Thymus (tissue), 11 donors: ENCODE data around the gene RNF220. TPM values are rescaled to one million over a fixed set of nuclear protein-coding genes. Genes with fewer than 3 reads are reported as not detected.

Source experiments
- DNase-seq, 9 donors: peaks; one replicate each; pipeline ENCODE4 v3.0.0-alpha.2; 2013; ENCODE audit warnings: low spot score in 9 of 9, low read depth in 6 of 9, missing footprints in 1 of 9
- H3K27ac ChIP-seq, 2 donors: one replicate each; pipeline ENCODE4 v1.5.1; 2013; ENCODE audit warnings: control low read depth in 1 of 2, low read depth in 1 of 2, low read length in 1 of 2, mild to moderate bottlenecking in 1 of 2, moderate library complexity in 1 of 2
- H3K27me3 ChIP-seq, 2 donors: one replicate each; pipeline ENCODE4 v1.5.1; 2013; ENCODE audit warnings: low read length in 1 of 2; ENCODE audit not compliant: control insufficient read depth in 2 of 2, insufficient read depth in 1 of 2
- H3K36me3 ChIP-seq, 2 donors: one replicate each; pipeline ENCODE4 v1.5.1; 2013; ENCODE audit warnings: low read length in 1 of 2, mild to moderate bottlenecking in 1 of 2, moderate library complexity in 1 of 2; ENCODE audit not compliant: control insufficient read depth in 2 of 2, insufficient read depth in 2 of 2
- H3K4me1 ChIP-seq, 2 donors: one replicate each; pipeline ENCODE4 v1.5.1; 2013; ENCODE audit warnings: low read length in 2 of 2; ENCODE audit not compliant: control insufficient read depth in 2 of 2, insufficient read depth in 2 of 2
- H3K4me3 ChIP-seq, 2 donors: one replicate each; pipeline ENCODE4 v1.5.1; 2013; ENCODE audit warnings: low read length in 2 of 2, control low read depth in 1 of 2, mild to moderate bottlenecking in 1 of 2
- H3K9me3 ChIP-seq, 2 donors: one replicate each; pipeline ENCODE4 v1.5.1; 2013; ENCODE audit warnings: low read length in 1 of 2, mild to moderate bottlenecking in 1 of 2; ENCODE audit not compliant: control insufficient read depth in 2 of 2, insufficient read depth in 1 of 2
- whole genome bisulfite sequencing: extraction: QIAGEN DNeasy Blood & Tissue Kit; methylation state at CpG from one replicate; pipeline ENCODE4 v1.1.7; 2013; 5-methylcytosine and 5-hydroxymethylcytosine counted together
- polyA plus RNA-seq: library from polyadenylated mRNA; stranded (reverse); fragments of 200-250 nt; gene quantifications from one replicate; pipeline ENCODE4 v1.2.3, GENCODE V29; 2013
- total RNA-seq: library from RNA; stranded (reverse); fragments of 120-200 nt; gene quantifications from one replicate; pipeline ENCODE4 v1.2.4, GENCODE V29; 2013
- donor health status: healthy.

Gene RNF220
- total and polyA plus RNA-seq, 2 donors: 66.3 to 70.0 TPM

DNA sequence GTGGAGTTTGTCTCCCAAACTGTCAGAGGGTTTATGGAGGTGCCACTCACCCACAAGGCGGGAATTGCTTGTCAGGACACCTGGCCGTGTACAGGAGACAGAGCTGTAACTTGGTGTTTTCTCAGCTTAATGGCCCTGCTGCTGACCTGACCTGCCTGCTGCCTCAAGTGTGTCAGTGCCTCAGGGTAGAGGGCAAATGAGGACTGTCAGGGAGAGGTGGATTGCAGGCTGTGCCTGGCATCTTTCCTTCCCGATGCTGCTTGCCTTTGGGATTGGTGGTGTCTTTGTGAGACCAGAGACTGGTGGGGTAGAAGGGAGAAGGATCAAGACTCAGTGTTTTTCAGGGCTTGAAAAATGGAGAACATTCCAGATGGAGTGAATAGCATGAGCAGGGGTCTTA lies 237.9 kb downstream of the RNF220 start:
- Histone ChIP-seq H3K36me3 (peaks cover 95 to 97% of the 10 kb centered on the region in 2 donors), H3K9me3 (no peaks in the 10 kb centered on the region), H3K4me3 (no peak overlapping the region), H3K27me3 (no peaks in the 10 kb centered on the region), H3K27ac (no peak overlapping the region), H3K4me1 (no peaks in the 10 kb centered on the region)
- 96% methylated on average over 3 of the region's 3 CpGs for WGBS
- DNase-seq: no peak

GRCh38 chr1:44643721-44644334 lies 238.8 kb downstream of the RNF220 start:
- Histone ChIP-seq H3K27ac (no peak overlapping the region), H3K4me1 (no peaks in the 10 kb centered on the region), H3K9me3 (no peaks in the 10 kb centered on the region), H3K36me3 (peaks cover 94 to 95% of the 10 kb centered on the region in 2 donors), H3K27me3 (no peaks in the 10 kb centered on the region), H3K4me3 (no peak overlapping the region)
- 96% methylated on average over 9 of the region's 9 CpGs for WGBS
- DNase-seq: no peak

GRCh38 chr1:44644806-44645205 lies 239.8 kb downstream of the RNF220 start:
- Histone ChIP-seq H3K4me3 (no peak overlapping the region), H3K36me3 (peaks cover 97% of the 10 kb centered on the region in 2 donors), H3K4me1 (no peaks in the 10 kb centered on the region), H3K9me3 (no peaks in the 10 kb centered on the region), H3K27me3 (no peaks in the 10 kb centered on the region), H3K27ac (no peak overlapping the region)
- WGBS: 98% methylated on average over 7 of the region's 7 CpGs
- no peak for DNase-seq

GRCh38 chr1:44645476-44646244 lies 240.6 kb downstream of the RNF220 start:
- Histone ChIP-seq H3K36me3 (peaks cover 97% of the 10 kb centered on the region in 2 donors), H3K27me3 (no peaks in the 10 kb centered on the region), H3K9me3 (no peaks in the 10 kb centered on the region), H3K27ac (no peak overlapping the region), H3K4me1 (no peaks in the 10 kb centered on the region), H3K4me3 (no peak overlapping the region)
- WGBS: 95% methylated on average over 18 of the region's 18 CpGs
- no peak for DNase-seq

DNA sequence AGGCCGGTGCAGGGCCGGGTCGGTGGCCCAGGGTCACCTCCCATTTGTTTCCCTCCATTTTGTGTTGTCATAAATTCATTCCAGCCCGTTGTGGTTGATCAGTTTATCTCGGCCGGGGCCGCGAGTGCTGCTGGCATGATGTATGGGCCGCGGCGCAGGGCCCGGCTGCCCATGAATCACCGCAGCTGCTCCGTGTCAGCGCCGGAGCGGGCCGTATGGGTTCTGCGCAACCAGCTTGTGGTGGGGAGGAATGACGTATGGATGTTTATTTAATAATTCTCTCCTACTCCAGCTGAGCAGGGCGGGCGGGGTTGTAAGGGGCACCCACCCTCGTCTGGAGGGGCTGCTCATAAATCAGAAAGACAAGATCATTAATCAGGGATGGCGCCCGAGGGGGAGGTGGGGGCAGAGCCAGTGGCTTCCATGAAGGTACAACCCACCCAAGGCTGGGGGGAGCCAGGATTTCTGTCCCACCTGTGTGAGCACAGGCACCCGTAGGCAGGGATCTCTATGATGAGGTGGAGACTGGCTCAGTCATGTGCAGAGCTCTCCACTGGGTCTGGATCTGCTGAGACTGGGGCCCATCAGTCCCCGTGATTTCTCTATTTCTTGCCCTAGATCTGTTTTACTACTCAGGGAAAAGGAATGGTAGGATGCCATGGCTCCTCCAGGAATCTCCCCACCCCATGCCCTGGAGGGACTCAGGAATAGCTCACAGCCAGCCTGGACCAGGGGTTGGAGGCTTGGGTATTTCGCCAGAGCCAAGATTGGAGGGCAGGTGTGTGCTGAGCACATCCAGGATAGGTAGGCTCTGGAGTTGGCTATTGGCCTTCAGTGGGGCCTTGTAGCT lies 241.4 kb downstream of the RNF220 start:
- H3K27me3 ChIP-seq: no peaks in the 10 kb centered on the region
- 97% methylated on average over 28 of the region's 28 CpGs for WGBS
- no peak for DNase-seq
- H3K4me3 ChIP-seq: no peak overlapping the region
- H3K27ac ChIP-seq: no peak overlapping the region
- H3K4me1 ChIP-seq: no peaks in the 10 kb centered on the region
- no peaks in the 10 kb centered on the region for H3K9me3 ChIP-seq
- H3K36me3 ChIP-seq: peaks cover 95 to 98% of the 10 kb centered on the region in 2 donors

- 94% methylated on average over 2 of the region's 2 CpGs for WGBS
- no peak overlapping the region for H3K4me3 ChIP-seq
- H3K27me3 ChIP-seq: no peaks in the 10 kb centered on the region
- no peaks in the 10 kb centered on the region for H3K4me1 ChIP-seq
- DNase-seq: no peak
- peaks cover 85 to 89% of the 10 kb centered on the region in 2 donors for H3K36me3 ChIP-seq
- H3K27ac ChIP-seq: no peak overlapping the region
- no peaks in the 10 kb centered on the region for H3K9me3 ChIP-seq
Measured at GRCh38 chr1:44647896-44648295, 242.8 kb downstream of the RNF220 start.

DNA sequence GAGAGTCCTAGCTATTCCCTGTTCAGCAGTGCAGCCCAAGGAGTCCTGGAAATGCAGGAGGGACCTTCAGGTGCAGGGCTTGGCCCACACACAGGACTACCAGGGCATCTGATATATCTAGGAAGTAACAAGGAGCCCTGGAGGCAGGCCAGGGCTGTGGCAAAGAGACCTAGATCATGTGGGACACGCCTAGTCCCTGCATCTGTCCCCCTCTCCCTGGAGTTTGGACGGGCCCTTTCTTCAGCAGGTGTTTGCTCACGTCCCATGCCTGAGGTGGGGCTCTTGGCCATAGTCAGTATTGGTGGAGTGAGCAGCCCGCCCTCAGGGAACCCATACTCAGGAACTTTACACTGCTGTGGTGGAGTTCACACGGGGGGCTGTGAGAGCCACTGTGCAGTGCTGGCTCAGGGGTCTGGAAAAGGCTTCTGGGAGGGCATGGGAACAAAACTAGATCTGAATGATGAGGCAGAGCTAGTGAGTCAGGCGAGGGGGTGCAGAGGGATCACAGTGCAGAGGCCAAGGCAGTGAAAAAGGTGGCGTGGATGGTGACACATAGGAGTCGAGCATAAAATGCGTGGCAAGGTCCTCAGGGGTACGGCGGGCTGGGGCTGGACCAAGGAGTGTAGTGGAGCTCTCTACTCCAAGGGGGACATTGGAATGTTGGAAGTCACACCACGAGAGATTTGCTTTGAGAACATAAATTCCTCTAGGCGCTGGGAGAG lies 243.6 kb downstream of the RNF220 start:
- Histone ChIP-seq H3K4me1 (no peaks in the 10 kb centered on the region), H3K36me3 (peaks cover 81% of the 10 kb centered on the region in 2 donors), H3K9me3 (no peaks in the 10 kb centered on the region), H3K27me3 (no peaks in the 10 kb centered on the region), H3K27ac (no peak overlapping the region), H3K4me3 (no peak overlapping the region)
- WGBS: 96% methylated on average over 13 of the region's 13 CpGs
- no peak for DNase-seq

GRCh38 chr1:44649788-44650158 lies 244.7 kb downstream of the RNF220 start:
- DNase-seq: no peak
- Histone ChIP-seq H3K27ac (no peak overlapping the region), H3K4me3 (no peak overlapping the region), H3K36me3 (peaks cover 70 to 71% of the 10 kb centered on the region in 2 donors), H3K27me3 (no peaks in the 10 kb centered on the region), H3K4me1 (no peaks in the 10 kb centered on the region), H3K9me3 (no peaks in the 10 kb centered on the region)
- 99% methylated on average over 13 of the region's 13 CpGs for WGBS
